Keratinocyte (primary cell): Measurements from ENCODE around the gene ATP6V0B. TPM values are rescaled to one million over a fixed set of nuclear protein-coding genes. Genes with fewer than 3 reads are reported as not detected.

ENCODE experiments used
- DNase-seq: peaks from one replicate; pipeline ENCODE4 v3.0.0-alpha.2; 2011; ENCODE audit warnings: low read depth, missing footprints, low spot score
- FAIRE-seq: peaks from 2 replicates; lab custom pipeline; 2011; peaks lifted over from hg19 to GRCh38; lab: Jason Lieb, UNC
- H2AFZ ChIP-seq: 2 replicates; pipeline ENCODE4 v1.6.0; 2012; ENCODE audit warnings: low read length, control low read depth, inconsistent platforms; ENCODE audit not compliant: control insufficient read depth
- H3K27ac ChIP-seq: 2 replicates; pipeline ENCODE4 v1.5.1; 2011; ENCODE audit warnings: low read length; ENCODE audit not compliant: control insufficient read depth, insufficient read depth
- H3K27me3 ChIP-seq: 3 replicates; pipeline ENCODE4 v1.6.0; 2011; ENCODE audit warnings: low read length; ENCODE audit not compliant: control insufficient read depth, insufficient read depth; ENCODE audit errors: extremely low read depth
- H3K36me3 ChIP-seq, 2 experiments: 2 replicates in 1 of 2; 3 replicates in 1 of 2; pipeline ENCODE4 v1.5.1; 2011; ENCODE audit warnings: low read length in 2 of 2, mild to moderate bottlenecking in 1 of 2; ENCODE audit not compliant: control insufficient read depth in 2 of 2, insufficient read depth in 2 of 2; ENCODE audit errors: extremely low read depth in 1 of 2
- H3K4me1 ChIP-seq: 3 replicates; pipeline ENCODE4 v1.5.1; 2011; ENCODE audit warnings: low read length; ENCODE audit not compliant: control insufficient read depth, insufficient read depth; ENCODE audit errors: extremely low read depth
- H3K4me2 ChIP-seq: 3 replicates; pipeline ENCODE4 v1.6.0; 2011; ENCODE audit warnings: low read depth, low read length; ENCODE audit not compliant: control insufficient read depth, insufficient read depth; ENCODE audit errors: extremely low read depth
- H3K4me3 ChIP-seq, 3 experiments: fragments of 200-600 bp in 1 of 3; sonication (generic) in 1 of 3; 2 replicates in 2 of 3; 3 replicates in 1 of 3; pipeline ENCODE4 v1.5.1; 2011 to 2016; ENCODE audit warnings: low read length in 3 of 3, mild to moderate bottlenecking in 3 of 3, control low read depth in 2 of 3, inconsistent platforms in 1 of 3, low read depth in 1 of 3, mixed read lengths in 1 of 3, mixed run types in 1 of 3, moderate library complexity in 1 of 3; ENCODE audit not compliant: control insufficient read depth in 2 of 3, insufficient read depth in 2 of 3; ENCODE audit errors: extremely low read depth in 1 of 3
- H3K79me2 ChIP-seq: 2 replicates; pipeline ENCODE4 v1.6.0; 2012; ENCODE audit warnings: low read length; ENCODE audit not compliant: control insufficient read depth, insufficient read depth
- H3K9ac ChIP-seq: 3 replicates; pipeline ENCODE4 v1.6.0; 2011; ENCODE audit warnings: low read length; ENCODE audit not compliant: control insufficient read depth, insufficient read depth; ENCODE audit errors: extremely low read depth
- H3K9me1 ChIP-seq: 3 replicates; pipeline ENCODE4 v1.6.0; 2011; ENCODE audit warnings: low read length; ENCODE audit not compliant: control insufficient read depth, insufficient read depth; ENCODE audit errors: extremely low read depth
- H3K9me3 ChIP-seq: 2 replicates; pipeline ENCODE4 v1.5.1; 2012; ENCODE audit warnings: low read depth, low read length; ENCODE audit not compliant: control insufficient read depth
- H4K20me1 ChIP-seq: 3 replicates; pipeline ENCODE4 v1.6.0; 2011; ENCODE audit warnings: low read length; ENCODE audit not compliant: control insufficient read depth, insufficient read depth; ENCODE audit errors: extremely low read depth
- EZH2 ChIP-seq: IDR thresholded peaks from one replicate; pipeline ENCODE4 v1.6.1; 2012; ENCODE audit warnings: inconsistent platforms, mild to moderate bottlenecking, low read length, moderate library complexity
- dilution Hi-C: fragments of 300-500 bp; cut with MboI; formaldehyde crosslinking; loops from one replicate; pipeline ENCODE4 v1.7.0; 2020; ENCODE audit warnings: low sequenced_read_pairs; ENCODE audit not compliant: extremely low pct_ligation_motif_present
- polyA plus RNA-seq, 5 experiments: library from polyadenylated mRNA; depleted of rRNA in 3 of 5; stranded (reverse) in 3 of 5; stranded (forward) in 1 of 5; unstranded in 1 of 5; fragments of >200 nt; gene quantifications; 1 replicate in 1 of 5; 2 replicates in 3 of 5; 3 replicates in 1 of 5; pipeline versions ENCODE4 v1.2.1 to v1.2.3, GENCODE V29; 2011 to 2012; ENCODE audit warnings: missing spikeins in 2 of 5, low read depth in 1 of 5, low replicate concordance in 1 of 5
- TF ChIP-seq, protein P1 (sequence below), 3 experiments: IDR thresholded peaks in 1 of 3; conservative IDR thresholded peaks in 1 of 3; optimal IDR thresholded peaks in 1 of 3; 2 replicates in 2 of 3; 3 replicates in 1 of 3; pipeline versions ENCODE3 to v1.5.1; 2011; ENCODE audit warnings: low read length in 3 of 3, mild to moderate bottlenecking in 3 of 3, moderate library complexity in 2 of 3, control low read depth in 1 of 3, inconsistent platforms in 1 of 3; ENCODE audit not compliant: insufficient read depth in 2 of 3; ENCODE audit errors: extremely low read depth in 1 of 3

The ATP6V0B gene
- polyA plus RNA-seq, 1 donor (not counting 4 experiments of a cell fraction or from before 2014, with no cell fraction given) = 195 TPM

DNA sequence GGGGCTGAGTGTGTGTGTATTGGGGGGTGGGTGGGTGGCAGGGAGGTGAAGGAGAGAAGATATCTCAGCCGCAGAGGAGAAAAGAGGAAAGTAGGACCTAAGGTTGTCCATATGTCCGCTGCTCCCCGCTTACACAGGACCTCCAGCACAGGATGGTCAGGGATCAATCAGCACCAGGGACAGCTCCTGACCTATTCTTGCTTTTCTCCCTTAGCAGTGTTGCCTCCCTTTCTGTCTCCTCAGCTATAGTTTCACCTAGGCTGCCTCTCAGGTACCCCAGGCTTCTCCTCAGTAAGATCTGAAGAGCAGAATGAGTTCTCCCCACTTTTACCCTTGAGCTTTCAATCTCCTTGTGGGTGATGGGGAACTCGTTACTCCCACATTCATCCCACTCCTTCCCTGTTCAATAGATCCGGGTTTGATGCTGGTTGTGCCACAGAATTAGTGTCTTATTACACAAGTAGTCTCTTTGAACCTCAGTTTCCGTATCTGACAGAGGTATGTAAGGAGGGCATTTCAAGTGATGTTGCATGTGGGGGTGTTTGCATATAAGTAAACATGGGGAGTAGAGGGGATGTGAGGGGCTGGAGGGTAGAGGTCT lies 6.3 kb upstream of the ATP6V0B start:
- no peak overlapping the region for H3K9ac ChIP-seq
- no peak overlapping the region for H3K4me3 ChIP-seq
- H3K4me2 ChIP-seq = no peak overlapping the region
- H3K27ac ChIP-seq = no peak overlapping the region
- no peaks in the 10 kb centered on the region for H4K20me1 ChIP-seq
- peaks cover 17% of the 10 kb centered on the region for H3K79me2 ChIP-seq
- peaks cover 27 to 30% of the 10 kb centered on the region in 2 experiments for H3K36me3 ChIP-seq
- H3K4me1 ChIP-seq = peaks cover 11% of the 10 kb centered on the region
- DNase-seq (no peak), FAIRE-seq (no peak)
- H2AFZ ChIP-seq = no peak overlapping the region
- TF ChIP-seq, protein P1, sequence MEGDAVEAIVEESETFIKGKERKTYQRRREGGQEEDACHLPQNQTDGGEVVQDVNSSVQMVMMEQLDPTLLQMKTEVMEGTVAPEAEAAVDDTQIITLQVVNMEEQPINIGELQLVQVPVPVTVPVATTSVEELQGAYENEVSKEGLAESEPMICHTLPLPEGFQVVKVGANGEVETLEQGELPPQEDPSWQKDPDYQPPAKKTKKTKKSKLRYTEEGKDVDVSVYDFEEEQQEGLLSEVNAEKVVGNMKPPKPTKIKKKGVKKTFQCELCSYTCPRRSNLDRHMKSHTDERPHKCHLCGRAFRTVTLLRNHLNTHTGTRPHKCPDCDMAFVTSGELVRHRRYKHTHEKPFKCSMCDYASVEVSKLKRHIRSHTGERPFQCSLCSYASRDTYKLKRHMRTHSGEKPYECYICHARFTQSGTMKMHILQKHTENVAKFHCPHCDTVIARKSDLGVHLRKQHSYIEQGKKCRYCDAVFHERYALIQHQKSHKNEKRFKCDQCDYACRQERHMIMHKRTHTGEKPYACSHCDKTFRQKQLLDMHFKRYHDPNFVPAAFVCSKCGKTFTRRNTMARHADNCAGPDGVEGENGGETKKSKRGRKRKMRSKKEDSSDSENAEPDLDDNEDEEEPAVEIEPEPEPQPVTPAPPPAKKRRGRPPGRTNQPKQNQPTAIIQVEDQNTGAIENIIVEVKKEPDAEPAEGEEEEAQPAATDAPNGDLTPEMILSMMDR (optimal IDR thresholded peaks at IDR 0.05 in 1 of 3, IDR thresholded peaks at IDR 0.05 in 1 of 3, conservative IDR thresholded peaks at IDR 0.05 in 1 of 3; ENCODE audit: extremely low read depth in 1 of 3, insufficient read depth in 2 of 3, low read length in 3 of 3) = no peak
- TF ChIP-seq EZH2 = no peak
- no peaks in the 10 kb centered on the region for H3K27me3 ChIP-seq
- no peaks in the 10 kb centered on the region for H3K9me3 ChIP-seq
- dilution Hi-C loops = no loop called here
- peaks cover 5% of the 10 kb centered on the region for H3K9me1 ChIP-seq

DNA sequence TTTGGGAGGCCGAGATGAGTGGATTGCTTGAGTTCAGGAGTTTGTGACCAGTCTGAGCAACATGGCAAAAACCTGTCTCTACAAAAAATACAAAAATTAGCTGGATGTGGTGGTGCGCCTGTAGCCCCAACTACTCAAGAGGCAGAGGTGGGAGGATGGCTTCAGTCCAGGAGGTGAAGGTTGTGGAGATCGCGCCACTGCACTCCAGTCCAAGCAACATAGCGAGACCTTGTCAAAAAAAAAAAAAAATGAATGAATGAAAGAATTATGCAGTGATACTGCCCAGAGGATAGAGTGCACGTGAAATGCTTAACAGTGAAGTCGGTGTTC lies 5.4 kb upstream of the ATP6V0B start:
- H3K27me3 ChIP-seq = no peaks in the 10 kb centered on the region
- FAIRE-seq = no peak
- H3K9me3 ChIP-seq = no peaks in the 10 kb centered on the region
- peaks cover 5% of the 10 kb centered on the region for H3K9me1 ChIP-seq
- peaks cover 17% of the 10 kb centered on the region for H3K79me2 ChIP-seq
- no peak overlapping the region for H3K4me3 ChIP-seq
- dilution Hi-C loops = no loop called here
- H3K27ac ChIP-seq = no peak overlapping the region
- no peak overlapping the region for H3K9ac ChIP-seq
- peak overlapping the region; percentile 45 for H3K4me2 ChIP-seq
- H3K4me1 ChIP-seq = peaks cover 16% of the 10 kb centered on the region
- no peak overlapping the region for H2AFZ ChIP-seq
- H3K36me3 ChIP-seq = peaks cover 22 to 30% of the 10 kb centered on the region in 2 experiments
- TF ChIP-seq EZH2 = no peak
- TF ChIP-seq, protein P1 (optimal IDR thresholded peaks at IDR 0.05 in 1 of 3, IDR thresholded peaks at IDR 0.05 in 1 of 3, conservative IDR thresholded peaks at IDR 0.05 in 1 of 3; ENCODE audit: extremely low read depth in 1 of 3, insufficient read depth in 2 of 3, low read length in 3 of 3) = no peak
- no peaks in the 10 kb centered on the region for H4K20me1 ChIP-seq
- DNase-seq = no peak
